GM19397 (cell line): ENCODE data around the gene GRAMD1B.

Source experiments
- ATAC-seq: cut with Tn5 transposase; IDR thresholded peaks from one replicate; pipeline ENCODE4 v1.9.1; 2021; ENCODE audit warnings: mild to moderate bottlenecking, moderate library complexity; ENCODE audit not compliant: unreplicated experiment

GRAMD1B gene

GRCh38 chr11:123408619-123409455 lies 21.2 kb upstream of the GRAMD1B start:
- no peak for ATAC-seq

- ATAC-seq = no peak
Measured at GRCh38 chr11:123409456-123410217, 20.4 kb upstream of the GRAMD1B start.

- ATAC-seq = no peak
Measured at GRCh38 chr11:123410218-123410549, 19.9 kb upstream of the GRAMD1B start.

GRCh38 chr11:123413636-123414035 lies 16.4 kb upstream of the GRAMD1B start:
- no peak for ATAC-seq

GRCh38 chr11:123416566-123416965 lies 13.5 kb upstream of the GRAMD1B start:
- no peak for ATAC-seq

GRCh38 chr11:123418351-123419114 lies 11.5 kb upstream of the GRAMD1B start:
- ATAC-seq = no peak

GRCh38 chr11:123419731-123420452 lies 10.2 kb upstream of the GRAMD1B start:
- ATAC-seq = no peak

GRCh38 chr11:123421589-123421988 lies 8.5 kb upstream of the GRAMD1B start:
- no peak for ATAC-seq

GRCh38 chr11:123425367-123425766 lies 4.7 kb upstream of the GRAMD1B start:
- no peak for ATAC-seq

- ATAC-seq = no peak
Measured at GRCh38 chr11:123426789-123427188, 3.3 kb upstream of the GRAMD1B start.

GRCh38 chr11:123427405-123427804 lies 2.7 kb upstream of the GRAMD1B start:
- ATAC-seq = no peak

GRCh38 chr11:123428116-123428715 lies 1.9 kb upstream of the GRAMD1B start:
- no peak for ATAC-seq

GRCh38 chr11:123429336-123429735 lies 733 bp upstream of the GRAMD1B start:
- no peak for ATAC-seq

GRCh38 chr11:123430721-123431497 lies 840 bp downstream of the GRAMD1B start:
- ATAC-seq = no peak

GRCh38 chr11:123431619-123432018 lies 1.6 kb downstream of the GRAMD1B start:
- ATAC-seq = no peak

- ATAC-seq = no peak
Measured at GRCh38 chr11:123434262-123434661, 4.2 kb downstream of the GRAMD1B start.

GRCh38 chr11:123434911-123435310 lies 4.8 kb downstream of the GRAMD1B start:
- no peak for ATAC-seq

GRCh38 chr11:123437236-123437979 lies 7.3 kb downstream of the GRAMD1B start:
- ATAC-seq = no peak

GRCh38 chr11:123438131-123438627 lies 8.1 kb downstream of the GRAMD1B start:
- ATAC-seq = no peak
